Hematopoietic multipotent progenitor cell (in vitro differentiated cells): ENCODE data around the gene FADS1. TPM values are rescaled to one million over a fixed set of nuclear protein-coding genes. Genes with fewer than 3 reads are reported as not detected.

Experiments used
- DNase-seq, 3 donors: peaks; one replicate each; pipeline ENCODE4 v3.0.0-alpha.2; 2011 to 2015; ENCODE audit warnings: low read depth in 2 of 3, low spot score in 2 of 3
- total RNA-seq: library from RNA; depleted of rRNA; stranded (reverse); fragments of >200 nt; gene quantifications from one replicate; pipeline ENCODE4 v1.2.3, GENCODE V29; 2012

FADS1 gene
- total RNA-seq, 1 donor: 61.1 TPM

- DNase-seq: no peak
Observed at GRCh38 chr11:61764606-61765260, 52.1 kb downstream of the FADS1 start.

- no peak for DNase-seq
Observed at GRCh38 chr11:61763930-61764605, 52.7 kb downstream of the FADS1 start.

GRCh38 chr11:61762798-61763197 is 54.0 kb downstream of the FADS1 start:
- no peak for DNase-seq

GRCh38 chr11:61762223-61762615 is 54.6 kb downstream of the FADS1 start:
- no peak for DNase-seq

DNA sequence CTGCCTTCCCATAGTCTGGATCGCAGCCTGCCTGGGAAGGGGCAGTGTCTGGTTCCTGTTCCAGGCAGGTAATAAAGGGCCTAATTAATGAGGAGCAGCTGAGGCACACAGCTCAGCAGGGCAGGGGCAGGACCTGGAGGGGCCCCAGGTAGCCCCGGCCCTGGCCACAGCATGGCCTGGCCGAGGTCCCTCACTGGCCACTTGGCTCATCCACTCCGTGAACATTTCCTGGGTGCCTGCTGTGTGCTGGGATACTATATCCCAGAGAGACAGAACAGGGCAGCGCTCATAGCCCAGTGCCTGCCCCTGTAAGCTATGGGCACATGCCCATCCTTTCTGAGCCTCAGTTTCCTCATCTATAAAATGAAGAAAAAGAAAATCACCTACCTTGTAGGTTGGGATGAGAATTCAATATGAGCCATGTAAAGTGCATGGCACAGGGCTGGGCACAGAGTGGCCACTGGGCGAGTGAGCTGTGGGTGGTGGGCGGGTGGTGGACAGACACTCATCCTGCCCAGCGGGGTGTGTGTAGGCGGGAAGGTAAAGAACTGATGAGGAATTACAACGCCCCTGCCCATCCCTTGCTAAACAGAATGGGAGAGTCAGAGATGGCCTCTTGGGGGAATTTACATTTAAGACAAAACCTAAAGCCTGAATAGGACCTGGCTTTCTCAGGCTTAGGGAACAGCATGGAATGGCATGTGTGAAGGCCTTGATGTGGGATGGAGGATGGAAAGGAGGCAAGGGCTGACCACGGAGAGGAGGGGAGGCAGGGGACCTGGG is 55.2 kb downstream of the FADS1 start:
- DNase-seq: no peak

- DNase-seq: no peak
Observed at GRCh38 chr11:61760946-61761345, 55.9 kb downstream of the FADS1 start.

DNA sequence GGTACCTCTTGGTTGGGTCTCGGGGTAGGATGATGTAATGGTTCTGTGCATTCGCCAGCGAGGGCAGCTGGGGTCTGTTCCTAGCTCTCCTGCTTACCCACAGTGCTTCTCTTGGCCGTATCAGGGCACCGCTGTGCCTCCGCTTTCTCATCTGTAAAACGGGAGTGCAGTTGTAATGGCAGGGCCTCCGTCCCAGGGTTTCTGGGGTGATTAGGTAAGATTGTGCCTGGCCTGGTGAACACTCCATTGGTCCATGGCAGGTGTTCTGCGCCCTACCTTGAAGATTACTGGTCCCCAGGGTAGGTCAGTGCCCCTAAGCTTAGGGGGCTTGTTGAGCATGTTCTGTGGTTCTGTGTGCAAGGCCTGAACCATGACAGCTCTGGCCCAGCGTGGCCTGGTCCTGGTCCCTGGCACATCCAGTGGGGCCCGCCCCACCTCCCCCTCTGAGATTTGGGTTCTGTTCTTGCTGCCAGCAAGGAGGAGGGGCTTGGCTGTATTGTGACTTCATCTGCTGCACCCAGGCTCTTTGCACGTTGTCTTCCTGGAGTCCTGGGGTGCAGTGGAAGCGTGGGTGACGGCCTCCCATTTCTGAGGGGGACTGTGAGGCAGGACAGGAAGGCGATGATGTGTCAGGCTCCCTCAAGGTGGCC is 59.5 kb downstream of the FADS1 start:
- DNase-seq: no peak

GRCh38 chr11:61756452-61757212 is 60.2 kb downstream of the FADS1 start:
- peak in 2 of 3 donors; percentile 27 to 53 for DNase-seq

- DNase-seq: no peak
Observed at GRCh38 chr11:61756147-61756451, 60.7 kb downstream of the FADS1 start.

DNA sequence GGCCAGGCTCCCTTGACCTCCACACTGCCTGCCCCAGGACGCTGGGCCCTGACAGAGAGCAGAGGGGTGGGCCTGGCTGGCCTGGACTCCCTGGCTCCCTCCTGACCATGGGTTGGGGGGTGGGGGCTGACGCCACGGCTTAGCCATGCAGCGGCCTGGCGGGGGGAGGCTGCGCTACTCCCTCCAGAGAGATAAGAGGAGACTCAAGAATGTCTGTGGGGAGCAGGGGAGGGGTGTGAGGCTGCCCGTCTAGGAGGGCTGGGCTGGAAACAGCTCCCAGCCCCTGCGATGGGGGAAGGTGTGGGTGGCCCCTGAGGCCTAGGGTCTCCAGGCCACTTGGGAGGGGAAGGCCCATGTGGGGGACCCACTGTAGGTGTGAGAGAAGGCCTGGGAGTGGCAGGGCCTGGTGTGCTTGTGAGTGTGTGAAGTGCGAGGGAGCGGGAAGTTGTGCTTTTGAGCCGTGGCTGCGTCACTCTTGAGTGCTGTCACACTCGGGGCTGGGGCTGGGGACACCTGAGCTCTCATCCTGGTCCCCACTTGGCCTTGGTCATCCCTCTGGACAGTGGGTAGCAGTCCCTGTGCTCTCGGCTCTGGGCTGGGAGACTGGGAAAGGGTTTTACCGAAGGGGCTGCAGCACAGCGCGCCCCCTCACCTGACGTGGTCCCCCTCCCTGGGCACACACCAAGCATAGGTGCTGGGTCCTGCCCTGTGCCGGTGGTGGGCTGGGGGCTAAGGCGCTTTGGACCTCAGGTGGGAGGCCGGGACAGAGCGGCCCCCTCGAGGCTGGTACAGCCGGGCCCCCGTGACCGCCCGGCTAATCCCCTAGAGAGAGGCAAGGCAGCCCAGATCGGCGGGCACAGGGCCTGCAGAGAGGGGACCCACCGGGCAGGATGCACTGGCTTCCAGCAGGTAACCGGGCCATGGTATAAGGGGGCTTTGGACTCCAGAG is 62.0 kb downstream of the FADS1 start:
- no peak for DNase-seq

DNA sequence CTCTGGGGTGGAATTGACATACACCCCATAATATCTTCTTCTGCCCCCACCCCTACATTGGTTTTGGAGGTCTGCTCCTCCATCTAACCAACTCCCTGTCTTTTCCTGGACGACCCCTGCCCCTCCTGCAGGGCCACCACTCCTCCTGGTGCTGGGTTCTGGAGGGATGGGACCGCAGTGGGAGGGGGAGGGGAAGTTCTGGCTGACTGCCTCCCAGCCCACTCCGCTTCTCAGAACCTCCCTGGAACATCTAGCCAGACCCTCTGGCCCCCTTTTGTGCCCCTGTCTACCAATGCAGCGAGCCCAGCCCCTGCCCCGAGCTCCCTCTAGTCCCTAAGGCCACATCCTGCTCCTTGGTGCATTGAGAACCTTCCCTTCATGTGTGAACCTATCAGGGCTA is 63.1 kb downstream of the FADS1 start:
- DNase-seq: no peak

DNA sequence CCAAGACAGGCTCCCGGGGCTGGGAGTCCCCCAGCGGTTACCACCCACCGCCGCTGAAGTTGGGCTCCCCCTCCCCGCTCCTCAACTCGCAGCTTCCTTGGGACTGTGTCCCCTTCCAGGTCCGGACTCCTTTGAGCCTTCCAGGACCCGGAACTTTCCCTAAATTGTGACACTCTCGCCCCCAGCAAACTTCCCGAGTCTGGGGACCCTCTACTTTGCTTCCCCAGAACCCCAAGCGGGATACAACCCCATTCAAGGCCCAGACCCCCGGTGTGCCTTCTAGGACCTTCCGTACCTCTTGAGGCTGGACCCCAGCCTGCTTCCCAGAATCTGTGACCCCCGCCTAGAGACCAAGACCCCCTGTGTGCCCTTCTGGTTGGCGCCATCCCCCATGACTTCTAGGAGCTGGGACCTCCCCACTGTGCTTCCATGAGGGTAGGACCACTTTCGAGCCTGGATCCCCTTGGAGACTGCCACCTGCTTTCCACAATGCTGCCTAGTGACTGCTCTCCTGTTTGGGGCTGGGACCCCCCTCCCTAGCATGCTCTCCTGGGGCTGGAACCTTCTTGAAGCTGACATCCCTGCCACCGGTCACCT is 63.8 kb downstream of the FADS1 start:
- no peak for DNase-seq

GRCh38 chr11:61752117-61752924 is 64.5 kb downstream of the FADS1 start, which contains the start of gene MYRF:
MYRF (plus strand) TSS chr11:61752636; CDS start chr11:61752745, 109 bp downstream.
- DNase-seq: peak in 2 of 3 donors; percentile 53 to 61

GRCh38 chr11:61751384-61751783 is 65.4 kb downstream of the FADS1 start:
- no peak for DNase-seq

GRCh38 chr11:61750631-61751273 is 66.1 kb downstream of the FADS1 start:
- no peak for DNase-seq
